Epithelial cell of proximal tubule (primary cell): ENCODE data around the gene MYO1D. TPM values are rescaled to one million over a fixed set of nuclear protein-coding genes. Genes with fewer than 3 reads are reported as not detected.

Source experiments
- DNase-seq: peaks from one replicate; pipeline ENCODE4 v3.0.0-alpha.2; 2011; ENCODE audit warnings: low read depth
- H3K4me3 ChIP-seq: 2 replicates; pipeline ENCODE4 v1.5.1; 2011; ENCODE audit warnings: low read depth, mild to moderate bottlenecking, low read length
- CTCF ChIP-seq: conservative IDR thresholded peaks from 2 replicates; pipeline ENCODE4 v1.5.1; 2012; ENCODE audit warnings: low read depth, mild to moderate bottlenecking, low read length
- total RNA-seq: library from RNA; depleted of rRNA; stranded (reverse); fragments of >200 nt; gene quantifications from 2 replicates; pipeline ENCODE4 v1.2.3, GENCODE V29; 2015

The MYO1D gene
- total RNA-seq, 1 donor from 2014 or later: 54.4 TPM

DNA sequence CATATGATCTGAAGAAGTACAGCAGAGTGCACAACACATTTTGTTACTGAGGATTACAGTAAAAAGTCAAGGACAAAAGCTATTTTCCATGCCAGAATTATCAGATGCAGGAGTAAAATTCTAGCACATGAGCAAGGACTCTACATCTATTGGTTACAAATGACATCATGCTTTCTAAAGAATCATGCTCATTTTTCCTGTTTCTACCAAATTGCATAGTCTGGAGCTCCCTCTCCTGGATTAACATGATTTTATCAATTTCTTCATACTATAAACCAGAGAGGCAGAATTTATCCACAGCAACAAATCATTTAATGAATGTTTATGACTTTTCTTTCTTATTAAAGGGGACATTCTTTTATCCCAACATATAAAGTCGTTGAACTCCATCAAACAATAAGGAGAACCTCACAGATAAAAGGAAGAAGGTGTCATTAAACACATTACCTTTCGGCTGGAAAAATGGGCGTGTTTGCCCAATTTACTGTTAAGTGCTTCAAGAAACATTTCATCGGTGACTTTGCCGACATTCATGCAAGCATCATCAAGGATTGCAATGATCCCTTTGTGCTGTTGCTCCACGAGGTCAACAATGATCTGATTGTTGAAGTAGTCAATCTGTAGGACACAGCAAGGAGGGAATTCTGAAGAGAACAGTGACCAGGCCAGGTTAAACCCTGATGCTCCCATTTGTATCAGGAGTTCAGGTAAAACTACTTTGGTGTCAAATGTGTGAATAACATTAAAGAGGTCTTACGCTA lies 121.7 kb downstream of the MYO1D start:
- DNase-seq: peak; percentile 36
- peak; percentile 60 for TF ChIP-seq CTCF
- H3K4me3 ChIP-seq: no peak overlapping the region

- H3K4me3 ChIP-seq: no peak overlapping the region
- no peak for TF ChIP-seq CTCF
- no peak for DNase-seq
These were observed 124.0 kb downstream of the MYO1D start for GRCh38 chr17:32752934-32753333.

GRCh38 chr17:32747856-32748255 lies 129.1 kb downstream of the MYO1D start:
- no peak for TF ChIP-seq CTCF
- DNase-seq: no peak
- no peak overlapping the region for H3K4me3 ChIP-seq

DNA sequence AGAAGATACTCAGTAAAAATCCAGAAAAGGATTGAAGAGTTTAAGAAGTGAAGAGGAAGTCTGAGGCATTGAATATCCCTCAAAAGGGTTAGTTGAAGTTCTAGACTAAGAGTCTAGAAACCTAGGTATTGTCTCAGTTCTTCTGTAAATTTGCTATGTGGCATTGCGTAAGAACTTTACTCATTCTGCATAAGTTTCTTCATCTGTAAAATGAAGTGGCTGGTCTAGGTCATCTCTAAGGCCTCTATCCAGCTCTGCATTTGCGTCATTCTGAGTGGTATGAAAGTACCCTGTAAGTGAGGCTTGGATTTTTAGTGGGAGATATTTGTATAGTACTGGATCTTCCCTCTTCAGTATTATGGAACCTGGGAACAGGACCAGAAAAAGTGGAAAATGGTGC lies 130.2 kb downstream of the MYO1D start:
- TF ChIP-seq CTCF: no peak
- DNase-seq: no peak
- H3K4me3 ChIP-seq: no peak overlapping the region

DNA sequence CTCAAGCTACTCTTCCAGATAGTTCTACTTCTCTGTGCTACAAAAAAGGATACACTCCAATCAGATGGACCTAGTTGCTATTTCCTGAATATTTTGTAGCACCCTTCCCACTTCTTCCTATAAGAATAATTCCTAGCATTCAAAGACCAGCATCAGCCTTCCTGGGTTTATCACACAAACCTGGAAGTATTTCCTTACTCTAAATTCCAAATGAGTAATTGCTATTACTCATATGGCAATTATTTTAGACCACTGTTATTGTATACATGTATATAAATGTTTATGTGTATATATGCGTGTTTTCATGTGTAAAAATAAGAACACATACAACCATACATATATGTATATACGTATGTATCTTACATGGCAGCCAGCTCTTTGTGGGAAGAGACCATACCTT lies 130.6 kb downstream of the MYO1D start:
- DNase-seq: no peak
- no peak overlapping the region for H3K4me3 ChIP-seq
- TF ChIP-seq CTCF: no peak

DNA sequence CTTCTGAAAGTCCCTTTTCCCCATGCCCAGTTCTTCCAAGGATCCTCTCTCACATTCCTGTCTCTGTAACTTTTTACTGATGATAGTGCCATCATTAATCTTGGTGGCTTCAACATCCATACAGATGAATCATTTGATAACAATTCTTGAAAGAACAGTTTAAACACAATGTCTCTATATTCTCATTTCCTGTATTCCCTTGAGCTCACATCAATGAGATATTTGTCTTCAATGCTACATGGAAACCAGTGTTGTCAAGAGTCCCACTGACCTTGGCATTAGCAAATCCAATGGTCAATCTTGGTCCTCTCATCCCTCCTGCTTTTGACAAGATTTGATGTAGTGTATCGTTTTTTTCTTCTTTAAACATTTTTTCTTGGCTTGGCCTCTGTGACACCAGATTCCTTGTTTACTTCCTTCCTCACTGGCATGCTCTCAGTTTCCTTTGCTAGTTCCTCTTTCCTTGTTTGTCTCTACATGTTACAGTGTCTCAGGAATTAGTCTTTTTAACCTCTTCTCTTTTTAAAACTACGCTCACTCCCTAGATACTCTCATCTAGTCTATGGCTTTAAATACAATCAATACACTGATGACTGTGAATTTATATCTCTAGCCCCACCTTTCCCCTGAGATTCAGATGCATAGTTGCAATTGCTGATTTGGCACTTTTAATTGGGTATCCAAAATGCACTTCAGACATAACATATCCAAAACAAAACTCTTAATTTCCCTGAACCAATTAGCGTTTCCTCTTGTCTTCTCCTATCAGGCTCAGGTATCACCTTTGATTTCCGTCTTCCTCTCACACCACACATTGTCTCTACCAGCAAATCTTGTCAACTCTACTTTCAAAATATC lies 134.0 kb downstream of the MYO1D start:
- H3K4me3 ChIP-seq: no peak overlapping the region
- TF ChIP-seq CTCF: no peak
- DNase-seq: no peak
